Ovary (tissue), 3 donors: ENCODE data around the gene IRF2BPL.
"Not testable (repeated sequence)": the region's sequence is repeated elsewhere in the genome, so short reads cannot be mapped to it uniquely, and the experiment has no call there.

Source experiments
- EP300 ChIP-seq: sonication (generic); formaldehyde crosslinking; IDR thresholded peaks from one replicate; pipeline ENCODE4 v1.6.1; 2017; ENCODE audit warnings: antibody characterized with exemption
- TF ChIP-seq, protein P1 (sequence below), 3 donors: fragments of 450-650 bp in 2 of 3; fragments of 200-600 bp in 1 of 3; IDR thresholded peaks; one replicate each; pipeline versions ENCODE4 v1.5.1 to v1.8.0; 2016 to 2022; ENCODE audit warnings: antibody characterized with exemption in 3 of 3, mild to moderate bottlenecking in 1 of 3
- donor health status: DM: no; HTN: no; CAD: no.

DNA sequence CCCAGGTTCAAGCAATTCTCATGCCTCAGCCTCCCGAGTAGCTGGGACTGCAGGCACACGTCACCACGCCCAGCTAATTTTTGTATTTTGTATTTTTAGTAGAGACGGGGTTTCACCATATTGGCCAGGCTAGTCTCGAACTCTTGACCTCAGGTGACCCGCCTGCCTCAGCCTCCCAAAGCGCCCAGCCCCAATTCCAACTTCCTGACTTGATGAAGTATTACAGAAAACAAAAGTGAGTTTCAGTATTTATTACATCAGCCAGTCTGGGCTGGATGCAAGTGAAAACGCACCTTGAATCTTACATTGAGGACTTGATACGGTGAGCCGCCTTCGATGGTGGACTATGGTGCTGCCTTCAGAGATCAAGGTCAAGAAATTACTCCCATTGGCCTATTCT is 7.1 kb downstream of the IRF2BPL start:
- TF ChIP-seq, protein P1, sequence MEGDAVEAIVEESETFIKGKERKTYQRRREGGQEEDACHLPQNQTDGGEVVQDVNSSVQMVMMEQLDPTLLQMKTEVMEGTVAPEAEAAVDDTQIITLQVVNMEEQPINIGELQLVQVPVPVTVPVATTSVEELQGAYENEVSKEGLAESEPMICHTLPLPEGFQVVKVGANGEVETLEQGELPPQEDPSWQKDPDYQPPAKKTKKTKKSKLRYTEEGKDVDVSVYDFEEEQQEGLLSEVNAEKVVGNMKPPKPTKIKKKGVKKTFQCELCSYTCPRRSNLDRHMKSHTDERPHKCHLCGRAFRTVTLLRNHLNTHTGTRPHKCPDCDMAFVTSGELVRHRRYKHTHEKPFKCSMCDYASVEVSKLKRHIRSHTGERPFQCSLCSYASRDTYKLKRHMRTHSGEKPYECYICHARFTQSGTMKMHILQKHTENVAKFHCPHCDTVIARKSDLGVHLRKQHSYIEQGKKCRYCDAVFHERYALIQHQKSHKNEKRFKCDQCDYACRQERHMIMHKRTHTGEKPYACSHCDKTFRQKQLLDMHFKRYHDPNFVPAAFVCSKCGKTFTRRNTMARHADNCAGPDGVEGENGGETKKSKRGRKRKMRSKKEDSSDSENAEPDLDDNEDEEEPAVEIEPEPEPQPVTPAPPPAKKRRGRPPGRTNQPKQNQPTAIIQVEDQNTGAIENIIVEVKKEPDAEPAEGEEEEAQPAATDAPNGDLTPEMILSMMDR (IDR thresholded peaks at IDR 0.05), result not testable (repeated sequence)
- TF ChIP-seq EP300, result not testable (repeated sequence)
